ENCODE measurements around the gene PTGER1.

PTGER1 gene

GRCh38 chr19:14503285-14503684 is 28.1 kb upstream of the PTGER1 start:
- no peaks in the 10 kb centered on the region for H3K79me2 ChIP-seq (ENCODE audit: control insufficient read depth, low read length)
- peaks cover 5% of the 10 kb centered on the region for H3K4me1 ChIP-seq (ENCODE audit: control insufficient read depth, low read length)
- H4K20me1 ChIP-seq (ENCODE audit: control insufficient read depth, insufficient read depth, low read depth, low read length), result no peaks in the 10 kb centered on the region
- H3K27me3 ChIP-seq (ENCODE audit: control insufficient read depth, low read length), result 0 out of 2 replicates have a peak, but pooled peaks cover 2% of the 10 kb centered on the region
- TF ChIP-seq EZH2phosphoT487 (IDR thresholded peaks at IDR 0.05; ENCODE audit: borderline replicate concordance, low read length) (no peak), CTCF (IDR thresholded peaks at IDR 0.05; ENCODE audit: low read depth, low read length, poor library complexity, severe bottlenecking) (no peak)
- H3K4me3 ChIP-seq (ENCODE audit: low read length), result no peak overlapping the region
- no peak overlapping the region for H3K27ac ChIP-seq (ENCODE audit: low read depth, low read length)
- no peak overlapping the region for H3K4me2 ChIP-seq (ENCODE audit: low read length)
- no peaks in the 10 kb centered on the region for H3K9me3 ChIP-seq (ENCODE audit: control insufficient read depth, insufficient read depth, low read length)
- no peaks in the 10 kb centered on the region for H3K9me2 ChIP-seq (replicated peaks; ENCODE audit: control insufficient read depth, low read length)
- H3K36me3 ChIP-seq (ENCODE audit: control insufficient read depth, low read length), result no peaks in the 10 kb centered on the region
- H3F3A ChIP-seq (ENCODE audit: control insufficient read depth, insufficient read depth), result no peaks in the 10 kb centered on the region

GRCh38 chr19:14502334-14503092 is 27.4 kb upstream of the PTGER1 start:
- Histone ChIP-seq H3K9me3 (ENCODE audit: control insufficient read depth, insufficient read depth, low read length) (no peaks in the 10 kb centered on the region), H3K27me3 (ENCODE audit: control insufficient read depth, low read length) (0 out of 2 replicates have a peak, but pooled peaks cover 2% of the 10 kb centered on the region), H3F3A (ENCODE audit: control insufficient read depth, insufficient read depth) (no peaks in the 10 kb centered on the region), H3K4me3 (ENCODE audit: low read length) (no peak overlapping the region), H3K4me1 (ENCODE audit: control insufficient read depth, low read length) (peaks cover 5% of the 10 kb centered on the region), H3K4me2 (ENCODE audit: low read length) (no peak overlapping the region), H3K9me2 (replicated peaks; ENCODE audit: control insufficient read depth, low read length) (no peaks in the 10 kb centered on the region), H3K79me2 (ENCODE audit: control insufficient read depth, low read length) (no peaks in the 10 kb centered on the region), H3K36me3 (ENCODE audit: control insufficient read depth, low read length) (no peaks in the 10 kb centered on the region), H3K27ac (ENCODE audit: low read depth, low read length) (no peak overlapping the region), H4K20me1 (ENCODE audit: control insufficient read depth, insufficient read depth, low read depth, low read length) (no peaks in the 10 kb centered on the region)
- TF ChIP-seq EZH2phosphoT487 (IDR thresholded peaks at IDR 0.05; ENCODE audit: borderline replicate concordance, low read length), result no peak
- no peak for TF ChIP-seq CTCF (IDR thresholded peaks at IDR 0.05; ENCODE audit: low read depth, low read length, poor library complexity, severe bottlenecking)

- H3F3A ChIP-seq (ENCODE audit: control insufficient read depth, insufficient read depth), result peaks cover 2% of the 10 kb centered on the region; the same call in 1 of the 2 replicates
- no peak overlapping the region for H3K4me2 ChIP-seq (ENCODE audit: low read length)
- no peak for TF ChIP-seq CTCF (IDR thresholded peaks at IDR 0.05; ENCODE audit: low read depth, low read length, poor library complexity, severe bottlenecking)
- no peak for TF ChIP-seq EZH2phosphoT487 (IDR thresholded peaks at IDR 0.05; ENCODE audit: borderline replicate concordance, low read length)
- no peak overlapping the region for H3K4me3 ChIP-seq (ENCODE audit: low read length)
- H4K20me1 ChIP-seq (ENCODE audit: control insufficient read depth, insufficient read depth, low read depth, low read length), result no peaks in the 10 kb centered on the region
- H3K27ac ChIP-seq (ENCODE audit: low read depth, low read length), result no peak overlapping the region
- H3K9me2 ChIP-seq (replicated peaks; ENCODE audit: control insufficient read depth, low read length), result no peaks in the 10 kb centered on the region
- no peaks in the 10 kb centered on the region for H3K79me2 ChIP-seq (ENCODE audit: control insufficient read depth, low read length)
- 0 out of 2 replicates have a peak, but pooled peaks cover 6% of the 10 kb centered on the region for H3K27me3 ChIP-seq (ENCODE audit: control insufficient read depth, low read length)
- H3K36me3 ChIP-seq (ENCODE audit: control insufficient read depth, low read length), result no peaks in the 10 kb centered on the region
- no peaks in the 10 kb centered on the region for H3K9me3 ChIP-seq (ENCODE audit: control insufficient read depth, insufficient read depth, low read length)
- peaks cover 14% of the 10 kb centered on the region for H3K4me1 ChIP-seq (ENCODE audit: control insufficient read depth, low read length)
Observed at GRCh38 chr19:14497228-14497921, 22.2 kb upstream of the PTGER1 start.
